ENCODE results near the gene LAYN. TPM values are rescaled to one million over a fixed set of nuclear protein-coding genes. Genes with fewer than 3 reads are reported as not detected.

The LAYN gene
- total and polyA plus RNA-seq, 9 of the 15 experiments (the other 6 are each of a cell fraction or from before 2014, with no cell fraction given): not detected

GRCh38 chr11:111601979-111602864, 61.7 kb downstream of the LAYN start, which contains the start of gene SIK2 (continued):
- no peak for TF ChIP-seq PRPF4 (IDR thresholded peaks at IDR 0.05; ENCODE audit: insufficient read depth, low read depth, low read length, poor library complexity, severe bottlenecking)
- TF ChIP-seq HNRNPUL1 (IDR thresholded peaks at IDR 0.05; ENCODE audit: low read length): no peak
- TF ChIP-seq SREBF1 (IDR thresholded peaks at IDR 0.05; ENCODE audit: borderline replicate concordance, low read depth, low read length): 0 out of 2 replicates have a peak, but pooled peaks have one; percentile 59
- no peak for TF ChIP-seq TBL1XR1 (IDR thresholded peaks at IDR 0.05; ENCODE audit: low read length in 2 of 2)
- no peak for TF ChIP-seq GABPB2 (CRISPR knock-in tag; conservative IDR thresholded peaks at IDR 0.05)
- no peak for TF ChIP-seq ZNF764 (CRISPR knock-in tag; IDR thresholded peaks at IDR 0.05; ENCODE audit: low read depth)
- no peak for TF ChIP-seq TGIF2 (CRISPR knock-in tag; IDR thresholded peaks at IDR 0.05)
- peak; percentile 59; the same call in 1 of the 2 replicates for TF ChIP-seq MXI1 (IDR thresholded peaks at IDR 0.05; ENCODE audit: low read depth, low read length)
- TF ChIP-seq TCF7L2 (IDR thresholded peaks at IDR 0.05; ENCODE audit: low read depth, low read length): no peak
- TF ChIP-seq ZNF695 (CRISPR knock-in tag; IDR thresholded peaks at IDR 0.05): no peak
- TF ChIP-seq ZNF518B (CRISPR knock-in tag; IDR thresholded peaks at IDR 0.05): no peak
- TF ChIP-seq ZFP30 (CRISPR knock-in tag; IDR thresholded peaks at IDR 0.05; ENCODE audit: borderline replicate concordance): no peak
- TF ChIP-seq ILK (tag; IDR thresholded peaks at IDR 0.05; ENCODE audit: borderline replicate concordance, low read depth): no peak
- no peak for TF ChIP-seq TOE1 (IDR thresholded peaks at IDR 0.05; ENCODE audit: borderline replicate concordance)
- TF ChIP-seq TOE1 (CRISPR knock-in tag; IDR thresholded peaks at IDR 0.05; ENCODE audit: borderline replicate concordance, low read depth): peak; percentile 94; the same call in 1 of the 2 replicates
- no peak for TF ChIP-seq CEBPG (CRISPR knock-in tag; IDR thresholded peaks at IDR 0.05)
- TF ChIP-seq CEBPG (tag; conservative IDR thresholded peaks at IDR 0.05 in 1 of 2, IDR thresholded peaks at IDR 0.05 in 1 of 2): no peak
- peak; percentile 74; the same call in 1 of the 2 replicates for TF ChIP-seq ARID4B (CRISPR knock-in tag; IDR thresholded peaks at IDR 0.05)

All from K562 (cell line).